MM.1S (cell line): Measurements from ENCODE around the gene TUNAR.

Source experiments
- DNase-seq: peaks from one replicate; pipeline ENCODE4 v3.0.0-alpha.2; 2015
- H2AFZ ChIP-seq: fragments of 300-600 bp; sonication (generic); 2 replicates; pipeline ENCODE4 v1.6.0; 2016; ENCODE audit warnings: antibody characterized with exemption, low read length
- H3F3A ChIP-seq: fragments of 300-600 bp; sonication (generic); 2 replicates; pipeline ENCODE4 v1.6.1; 2016; ENCODE audit warnings: mild to moderate bottlenecking, antibody characterized with exemption, low read length, moderate library complexity, mixed read lengths; ENCODE audit not compliant: insufficient read depth
- H3K27ac ChIP-seq: fragments of 300-600 bp; sonication (generic); 2 replicates; pipeline ENCODE4 v1.5.1; 2016; ENCODE audit warnings: mild to moderate bottlenecking, low read length
- H3K27me3 ChIP-seq: fragments of 300-600 bp; sonication (generic); replicated peaks from 2 replicates; pipeline ENCODE4 v1.6.0; 2016; ENCODE audit warnings: low read length; ENCODE audit not compliant: insufficient read depth
- H3K36me3 ChIP-seq: fragments of 300-600 bp; sonication (generic); replicated peaks from 2 replicates; pipeline ENCODE4 v1.6.1; 2016; ENCODE audit warnings: mild to moderate bottlenecking, low read length, mixed read lengths; ENCODE audit not compliant: insufficient read depth
- H3K4me1 ChIP-seq: fragments of 300-600 bp; sonication (generic); 2 replicates; pipeline ENCODE4 v1.6.1; 2016; ENCODE audit warnings: low read length, mixed read lengths
- H3K4me2 ChIP-seq: fragments of 300-600 bp; sonication (generic); 2 replicates; pipeline ENCODE4 v1.6.0; 2016; ENCODE audit warnings: low read depth, low read length
- H3K4me3 ChIP-seq: fragments of 300-600 bp; sonication (generic); 2 replicates; pipeline ENCODE4 v1.5.1; 2016; ENCODE audit warnings: low read length, mixed read lengths
- H3K79me2 ChIP-seq: fragments of 300-600 bp; sonication (generic); 2 replicates; pipeline ENCODE4 v1.6.1; 2016; ENCODE audit warnings: mixed run types, low read length, mixed read lengths
- H3K9ac ChIP-seq: fragments of 300-600 bp; sonication (generic); 2 replicates; pipeline ENCODE4 v1.6.1; 2016; ENCODE audit warnings: low read length, mixed read lengths
- H3K9me2 ChIP-seq: fragments of 300-600 bp; sonication (generic); replicated peaks from 2 replicates; pipeline ENCODE4 v1.6.1; 2016; ENCODE audit warnings: mild to moderate bottlenecking, low read length, mixed read lengths; ENCODE audit not compliant: insufficient read depth
- H3K9me3 ChIP-seq: fragments of 300-600 bp; sonication (generic); replicated peaks from 2 replicates; pipeline ENCODE4 v1.6.1; 2016; ENCODE audit warnings: mild to moderate bottlenecking, low read length, mixed read lengths; ENCODE audit not compliant: insufficient read depth
- H4K20me1 ChIP-seq: fragments of 300-600 bp; sonication (generic); 2 replicates; pipeline ENCODE4 v1.6.1; 2016; ENCODE audit warnings: mild to moderate bottlenecking, low read length, moderate library complexity, mixed read lengths; ENCODE audit not compliant: insufficient read depth
- EZH2 ChIP-seq: fragments of 300-600 bp; sonication (generic); optimal IDR thresholded peaks from 2 replicates; pipeline ENCODE3; 2017; ENCODE audit warnings: low read depth, mild to moderate bottlenecking, antibody characterized with exemption, low read length, mixed read lengths
- EZH2phosphoT487 ChIP-seq: fragments of 300-600 bp; sonication (generic); IDR thresholded peaks from 2 replicates; pipeline ENCODE4 v1.6.1; 2018; ENCODE audit warnings: antibody characterized with exemption, low read length
- TF ChIP-seq, protein P1 (sequence below): fragments of 300-600 bp; sonication (generic); IDR thresholded peaks from 2 replicates; pipeline ENCODE4 v1.5.1; 2016; ENCODE audit warnings: antibody characterized with exemption, low read length, mixed read lengths

The TUNAR gene

GRCh38 chr14:95891742-95892141, 15.1 kb downstream of the TUNAR start:
- no peaks in the 10 kb centered on the region for H4K20me1 ChIP-seq
- H3K9ac ChIP-seq, result no peak overlapping the region
- no peak overlapping the region for H3K27ac ChIP-seq
- no peaks in the 10 kb centered on the region for H3K27me3 ChIP-seq
- no peaks in the 10 kb centered on the region for H3K9me2 ChIP-seq
- no peaks in the 10 kb centered on the region for H3K36me3 ChIP-seq
- H2AFZ ChIP-seq, result no peak overlapping the region
- no peaks in the 10 kb centered on the region for H3K4me1 ChIP-seq
- TF ChIP-seq EZH2phosphoT487, result no peak
- TF ChIP-seq EZH2, result no peak
- TF ChIP-seq, protein P1, sequence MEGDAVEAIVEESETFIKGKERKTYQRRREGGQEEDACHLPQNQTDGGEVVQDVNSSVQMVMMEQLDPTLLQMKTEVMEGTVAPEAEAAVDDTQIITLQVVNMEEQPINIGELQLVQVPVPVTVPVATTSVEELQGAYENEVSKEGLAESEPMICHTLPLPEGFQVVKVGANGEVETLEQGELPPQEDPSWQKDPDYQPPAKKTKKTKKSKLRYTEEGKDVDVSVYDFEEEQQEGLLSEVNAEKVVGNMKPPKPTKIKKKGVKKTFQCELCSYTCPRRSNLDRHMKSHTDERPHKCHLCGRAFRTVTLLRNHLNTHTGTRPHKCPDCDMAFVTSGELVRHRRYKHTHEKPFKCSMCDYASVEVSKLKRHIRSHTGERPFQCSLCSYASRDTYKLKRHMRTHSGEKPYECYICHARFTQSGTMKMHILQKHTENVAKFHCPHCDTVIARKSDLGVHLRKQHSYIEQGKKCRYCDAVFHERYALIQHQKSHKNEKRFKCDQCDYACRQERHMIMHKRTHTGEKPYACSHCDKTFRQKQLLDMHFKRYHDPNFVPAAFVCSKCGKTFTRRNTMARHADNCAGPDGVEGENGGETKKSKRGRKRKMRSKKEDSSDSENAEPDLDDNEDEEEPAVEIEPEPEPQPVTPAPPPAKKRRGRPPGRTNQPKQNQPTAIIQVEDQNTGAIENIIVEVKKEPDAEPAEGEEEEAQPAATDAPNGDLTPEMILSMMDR, result no peak
- H3F3A ChIP-seq, result no peaks in the 10 kb centered on the region
- no peaks in the 10 kb centered on the region for H3K79me2 ChIP-seq
- H3K4me3 ChIP-seq, result no peak overlapping the region
- H3K9me3 ChIP-seq, result no peaks in the 10 kb centered on the region
- no peak for DNase-seq
- no peak overlapping the region for H3K4me2 ChIP-seq

DNA sequence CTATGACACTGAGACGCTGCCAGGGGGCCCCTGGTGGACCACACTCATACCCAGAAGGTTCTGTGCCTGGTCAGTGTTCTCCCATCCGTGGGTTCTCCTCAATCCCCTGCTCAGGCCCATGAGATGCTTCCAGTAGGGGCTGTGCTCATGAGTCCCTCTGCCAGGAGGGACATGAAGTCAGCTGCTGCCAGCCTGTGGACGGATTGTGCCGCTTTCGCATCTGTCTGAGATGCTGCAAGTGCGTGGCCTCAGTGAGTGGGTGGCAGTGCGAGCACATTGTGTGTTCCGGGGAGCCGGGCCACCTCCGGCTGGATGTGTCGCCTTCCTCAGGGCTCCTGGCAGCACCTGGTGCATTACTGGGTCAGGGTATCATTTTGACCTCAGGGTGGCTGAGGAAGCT, 15.5 kb downstream of the TUNAR start:
- H3K9ac ChIP-seq, result no peak overlapping the region
- H3K79me2 ChIP-seq, result no peaks in the 10 kb centered on the region
- no peak overlapping the region for H2AFZ ChIP-seq
- no peaks in the 10 kb centered on the region for H3K9me2 ChIP-seq
- no peaks in the 10 kb centered on the region for H4K20me1 ChIP-seq
- no peaks in the 10 kb centered on the region for H3K36me3 ChIP-seq
- no peak overlapping the region for H3K4me3 ChIP-seq
- no peaks in the 10 kb centered on the region for H3F3A ChIP-seq
- H3K27ac ChIP-seq, result no peak overlapping the region
- H3K4me1 ChIP-seq, result no peaks in the 10 kb centered on the region
- no peaks in the 10 kb centered on the region for H3K27me3 ChIP-seq
- no peak overlapping the region for H3K4me2 ChIP-seq
- H3K9me3 ChIP-seq, result no peaks in the 10 kb centered on the region
- TF ChIP-seq EZH2phosphoT487, result no peak
- no peak for TF ChIP-seq EZH2
- TF ChIP-seq, protein P1, result no peak
- no peak for DNase-seq

DNA sequence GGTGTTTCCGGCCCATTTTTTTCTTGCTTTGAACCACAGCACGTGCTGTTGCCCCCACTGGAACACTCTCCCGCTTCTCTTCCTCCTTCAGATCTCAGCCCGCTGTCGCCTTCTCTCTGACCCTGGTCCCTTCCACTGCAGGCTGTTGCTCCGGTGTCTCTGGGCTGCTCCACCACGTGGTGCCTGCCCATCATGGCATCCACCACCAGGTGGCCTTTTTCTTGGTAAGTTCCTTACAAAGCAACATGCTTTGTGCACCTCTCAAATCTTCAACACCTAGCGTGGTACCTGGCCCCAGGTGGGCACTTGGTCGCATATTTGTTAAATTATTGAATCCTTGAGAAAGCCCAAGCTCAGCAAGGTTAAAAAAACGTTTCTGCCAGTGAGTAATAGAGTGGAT, 19.1 kb downstream of the TUNAR start:
- Histone ChIP-seq H4K20me1 (no peaks in the 10 kb centered on the region), H3K4me3 (no peak overlapping the region), H3K27ac (no peak overlapping the region), H3K27me3 (no peaks in the 10 kb centered on the region), H3K4me2 (no peak overlapping the region), H3F3A (no peaks in the 10 kb centered on the region; the same call in 1 of the 2 replicates), H3K9me2 (no peaks in the 10 kb centered on the region), H3K9ac (no peak overlapping the region), H2AFZ (no peak overlapping the region), H3K9me3 (no peaks in the 10 kb centered on the region), H3K4me1 (no peaks in the 10 kb centered on the region), H3K36me3 (no peaks in the 10 kb centered on the region), H3K79me2 (no peaks in the 10 kb centered on the region)
- peak; percentile 46 for DNase-seq
- TF ChIP-seq, protein P1, result peak; percentile 46
- TF ChIP-seq EZH2phosphoT487, result no peak
